Tibial artery (tissue), 4 donors: ENCODE measurements around the gene MACROD2.

Experiments
- DNase-seq, 2 donors: peaks; one replicate each; pipeline ENCODE4 v3.0.0-alpha.2; 2019
- H3K27ac ChIP-seq, 2 donors: fragments of 200-600 bp; sonication (generic) in 1 of 2; 1 replicate in 1 of 2; 2 replicates in 1 of 2; pipeline ENCODE4 v1.5.1; 2018 to 2019; ENCODE audit warnings: mild to moderate bottlenecking in 1 of 2
- H3K27me3 ChIP-seq, 2 donors: fragments of 200-600 bp; sonication (generic) in 1 of 2; one replicate each; pipeline versions ENCODE4 v1.5.1 to v1.6.0; 2016 to 2019
- H3K36me3 ChIP-seq, 3 donors: fragments of 200-600 bp; sonication (generic) in 2 of 3; one replicate each; pipeline ENCODE4 v1.5.1; 2016 to 2019; ENCODE audit warnings: mild to moderate bottlenecking in 2 of 3
- H3K4me1 ChIP-seq, 4 donors: fragments of 200-600 bp; sonication (generic) in 2 of 4; 1 replicate in 3 of 4; 2 replicates in 1 of 4; pipeline ENCODE4 v1.5.1; 2016 to 2019
- H3K4me3 ChIP-seq, 2 donors: fragments of 200-600 bp; sonication (generic) in 1 of 2; 1 replicate in 1 of 2; 2 replicates in 1 of 2; pipeline ENCODE4 v1.5.1; 2018 to 2019; ENCODE audit warnings: mild to moderate bottlenecking in 2 of 2
- H3K9me3 ChIP-seq, 3 donors: fragments of 200-600 bp; sonication (generic) in 1 of 3; one replicate each; pipeline ENCODE4 v1.5.1; 2016 to 2019
- CTCF ChIP-seq, 2 experiments: fragments of 200-600 bp in 1 of 2; fragments of 450-650 bp in 1 of 2; IDR thresholded peaks; one replicate each; pipeline ENCODE4 v1.5.1; 2017 to 2019; ENCODE audit warnings: antibody characterized with exemption in 2 of 2, mild to moderate bottlenecking in 1 of 2, moderate library complexity in 1 of 2
- intact Hi-C: fragments of 100-400 bp; cut with DNase I; formaldehyde crosslinking; loops from one replicate; pipeline ENCODE4 v1.15.0; 2023; ENCODE audit warnings: low total_unique reads

The MACROD2 gene

DNA sequence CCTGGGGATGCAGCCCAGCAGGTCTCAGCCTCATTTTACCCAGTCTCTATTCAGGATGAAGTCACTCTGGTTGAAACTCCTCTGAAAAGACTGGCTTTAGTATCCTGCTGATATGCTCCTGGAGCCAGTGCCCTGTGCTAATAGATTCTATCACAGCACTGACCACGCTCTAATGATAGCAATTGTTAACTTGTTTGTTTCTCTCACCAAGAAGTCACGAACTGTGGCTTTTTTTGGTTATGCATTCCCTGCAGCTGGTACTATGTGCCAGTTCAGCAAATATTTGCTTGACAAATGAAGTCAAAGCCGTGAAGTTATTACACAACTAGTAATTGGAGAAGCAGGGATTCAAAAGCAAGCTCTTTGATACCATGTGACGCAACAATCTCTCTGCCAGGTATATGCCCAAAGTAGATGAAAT lies 1823.3 kb downstream of the MACROD2 start:
- Histone ChIP-seq H3K27ac (no peak overlapping the region), H3K36me3 (no peaks in the 10 kb centered on the region), H3K27me3 (no peaks in the 10 kb centered on the region), H3K4me1 (no peaks in the 10 kb centered on the region), H3K4me3 (no peak overlapping the region), H3K9me3 (no peaks in the 10 kb centered on the region)
- intact Hi-C loops, result no loop called here
- TF ChIP-seq CTCF (IDR thresholded peaks at IDR 0.05), result no peak
- no peak for DNase-seq

DNA sequence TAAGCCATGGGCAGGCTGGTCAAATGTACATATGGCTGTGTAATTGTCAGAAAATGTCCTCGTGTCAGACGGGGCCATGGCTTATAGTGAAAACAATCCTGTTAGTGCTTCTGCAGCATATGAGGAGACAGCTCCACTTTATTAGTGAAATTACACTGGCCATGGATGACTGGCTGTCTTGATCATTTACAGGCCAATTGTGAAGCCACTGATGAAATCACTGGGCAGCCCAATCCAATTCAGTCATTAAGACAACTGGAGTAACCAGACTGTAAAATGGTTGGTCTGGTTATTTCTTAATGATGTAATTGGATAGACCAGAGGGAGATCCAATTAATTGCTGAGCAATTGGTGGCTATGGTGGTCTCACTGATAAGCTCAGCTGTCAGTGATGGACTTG lies 1828.4 kb downstream of the MACROD2 start:
- no peaks in the 10 kb centered on the region for H3K27me3 ChIP-seq
- no peaks in the 10 kb centered on the region for H3K9me3 ChIP-seq
- no peak overlapping the region for H3K27ac ChIP-seq
- DNase-seq, result no peak
- H3K4me3 ChIP-seq, result no peak overlapping the region
- no peak for TF ChIP-seq CTCF (IDR thresholded peaks at IDR 0.05)
- H3K4me1 ChIP-seq, result no peaks in the 10 kb centered on the region
- no peaks in the 10 kb centered on the region for H3K36me3 ChIP-seq
- intact Hi-C loops, result no loop called here

- H3K4me3 ChIP-seq, result no peak overlapping the region
- TF ChIP-seq CTCF (IDR thresholded peaks at IDR 0.05), result no peak
- no peaks in the 10 kb centered on the region for H3K9me3 ChIP-seq
- intact Hi-C loops, result no loop called here
- H3K36me3 ChIP-seq, result no peaks in the 10 kb centered on the region
- DNase-seq, result no peak
- H3K27me3 ChIP-seq, result no peaks in the 10 kb centered on the region
- H3K27ac ChIP-seq, result no peak overlapping the region
- H3K4me1 ChIP-seq, result no peaks in the 10 kb centered on the region
These were observed 1832.3 kb downstream of the MACROD2 start for GRCh38 chr20:15827628-15828027.

DNA sequence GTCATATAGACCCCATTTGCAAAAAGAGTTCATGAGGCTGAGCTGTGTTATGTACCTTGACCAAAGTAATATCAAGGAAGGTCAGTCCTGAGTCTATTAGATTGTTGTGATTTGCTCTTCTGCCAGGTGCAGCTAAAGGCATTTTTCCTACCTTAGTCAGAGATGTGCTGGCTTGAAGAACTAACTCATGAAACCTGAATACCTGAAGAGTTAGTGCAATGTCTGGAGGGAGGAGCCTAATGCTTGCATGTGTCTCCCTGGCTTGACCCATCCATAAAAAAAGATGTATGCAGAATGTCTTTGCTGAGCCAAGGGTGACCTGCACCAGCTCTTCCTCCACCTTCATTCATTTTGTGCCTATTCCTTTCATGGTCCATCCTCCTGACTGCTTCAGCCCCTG lies 1835.9 kb downstream of the MACROD2 start:
- no peak for TF ChIP-seq CTCF (IDR thresholded peaks at IDR 0.05)
- no peak overlapping the region for H3K4me3 ChIP-seq
- H3K36me3 ChIP-seq, result no peaks in the 10 kb centered on the region
- H3K4me1 ChIP-seq, result no peaks in the 10 kb centered on the region
- no peaks in the 10 kb centered on the region for H3K27me3 ChIP-seq
- no peaks in the 10 kb centered on the region for H3K9me3 ChIP-seq
- DNase-seq, result no peak
- H3K27ac ChIP-seq, result no peak overlapping the region
- intact Hi-C loops, result no loop called here

- H3K27me3 ChIP-seq, result no peaks in the 10 kb centered on the region
- TF ChIP-seq CTCF (IDR thresholded peaks at IDR 0.05), result no peak
These were observed 1837.2 kb downstream of the MACROD2 start for GRCh38 chr20:15832512-15832911.

GRCh38 chr20:15834857-15835256 lies 1839.5 kb downstream of the MACROD2 start:
- no peak overlapping the region for H3K27ac ChIP-seq
- H3K27me3 ChIP-seq, result no peaks in the 10 kb centered on the region
- H3K9me3 ChIP-seq, result no peaks in the 10 kb centered on the region
- intact Hi-C loops, result no loop called here
- H3K4me3 ChIP-seq, result no peak overlapping the region
- no peak for DNase-seq
- H3K36me3 ChIP-seq, result no peaks in the 10 kb centered on the region
- H3K4me1 ChIP-seq, result no peaks in the 10 kb centered on the region
- TF ChIP-seq CTCF (IDR thresholded peaks at IDR 0.05), result no peak

More at GRCh38 chr20:15832512-15832911, 1837.2 kb downstream of the MACROD2 start:
- no peaks in the 10 kb centered on the region for H3K4me1 ChIP-seq
- H3K36me3 ChIP-seq, result no peaks in the 10 kb centered on the region
- no peak overlapping the region for H3K4me3 ChIP-seq
- intact Hi-C loops, result no loop called here
- H3K27ac ChIP-seq, result no peak overlapping the region
- DNase-seq, result no peak
- H3K9me3 ChIP-seq, result no peaks in the 10 kb centered on the region
